ENCODE data around the gene ARHGEF4. TPM values are rescaled to one million over a fixed set of nuclear protein-coding genes. Genes with fewer than 3 reads are reported as not detected.

The ARHGEF4 gene
- total RNA-seq, 2 donors from 2014 or later: 50.3 to 54.7 TPM

GRCh38 chr2:131004446-131005209 lies 167.9 kb downstream of the ARHGEF4 start:
- 87 to 94% methylated on average over 10 to 11 of the region's 11 CpGs for WGBS, 2 experiments (ENCODE audit: insufficient coverage in 1 of 2, insufficient read length in 1 of 2)
- Histone ChIP-seq H3K27ac (ENCODE audit: low read depth, low read length) (no peak overlapping the region), H3K9ac (ENCODE audit: extremely low read depth, low read length, poor library complexity, severe bottlenecking) (no peak overlapping the region), H3K4me3 (ENCODE audit: low read length) (no peak overlapping the region), H3K27me3 (ENCODE audit: control insufficient read depth, insufficient read depth, low read length, poor library complexity, severe bottlenecking) (no peaks in the 10 kb centered on the region), H3K4me1 (ENCODE audit: control insufficient read depth, insufficient read depth, low read length) (no peaks in the 10 kb centered on the region), H3K9me3 (ENCODE audit: control insufficient read depth, low read length) (no peaks in the 10 kb centered on the region), H3K36me3 (ENCODE audit: control insufficient read depth, insufficient read depth, low read length) (peaks cover 6% of the 10 kb centered on the region)
- TF ChIP-seq, protein P1, sequence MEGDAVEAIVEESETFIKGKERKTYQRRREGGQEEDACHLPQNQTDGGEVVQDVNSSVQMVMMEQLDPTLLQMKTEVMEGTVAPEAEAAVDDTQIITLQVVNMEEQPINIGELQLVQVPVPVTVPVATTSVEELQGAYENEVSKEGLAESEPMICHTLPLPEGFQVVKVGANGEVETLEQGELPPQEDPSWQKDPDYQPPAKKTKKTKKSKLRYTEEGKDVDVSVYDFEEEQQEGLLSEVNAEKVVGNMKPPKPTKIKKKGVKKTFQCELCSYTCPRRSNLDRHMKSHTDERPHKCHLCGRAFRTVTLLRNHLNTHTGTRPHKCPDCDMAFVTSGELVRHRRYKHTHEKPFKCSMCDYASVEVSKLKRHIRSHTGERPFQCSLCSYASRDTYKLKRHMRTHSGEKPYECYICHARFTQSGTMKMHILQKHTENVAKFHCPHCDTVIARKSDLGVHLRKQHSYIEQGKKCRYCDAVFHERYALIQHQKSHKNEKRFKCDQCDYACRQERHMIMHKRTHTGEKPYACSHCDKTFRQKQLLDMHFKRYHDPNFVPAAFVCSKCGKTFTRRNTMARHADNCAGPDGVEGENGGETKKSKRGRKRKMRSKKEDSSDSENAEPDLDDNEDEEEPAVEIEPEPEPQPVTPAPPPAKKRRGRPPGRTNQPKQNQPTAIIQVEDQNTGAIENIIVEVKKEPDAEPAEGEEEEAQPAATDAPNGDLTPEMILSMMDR (conservative IDR thresholded peaks at IDR 0.05): no peak
- no peaks in the 10 kb centered on the region for H3K27me3 Mint-ChIP-seq (ENCODE audit: insufficient read depth)
- H3K4me3 Mint-ChIP-seq: no peak overlapping the region
- no peaks in the 10 kb centered on the region for H3K36me3 Mint-ChIP-seq (ENCODE audit: low read depth)
- peaks cover 3% of the 10 kb centered on the region for H3K4me1 Mint-ChIP-seq
- H3K27ac Mint-ChIP-seq: no peak overlapping the region
- H3K9me3 Mint-ChIP-seq: no peaks in the 10 kb centered on the region
- DNase-seq: no peak

DNA sequence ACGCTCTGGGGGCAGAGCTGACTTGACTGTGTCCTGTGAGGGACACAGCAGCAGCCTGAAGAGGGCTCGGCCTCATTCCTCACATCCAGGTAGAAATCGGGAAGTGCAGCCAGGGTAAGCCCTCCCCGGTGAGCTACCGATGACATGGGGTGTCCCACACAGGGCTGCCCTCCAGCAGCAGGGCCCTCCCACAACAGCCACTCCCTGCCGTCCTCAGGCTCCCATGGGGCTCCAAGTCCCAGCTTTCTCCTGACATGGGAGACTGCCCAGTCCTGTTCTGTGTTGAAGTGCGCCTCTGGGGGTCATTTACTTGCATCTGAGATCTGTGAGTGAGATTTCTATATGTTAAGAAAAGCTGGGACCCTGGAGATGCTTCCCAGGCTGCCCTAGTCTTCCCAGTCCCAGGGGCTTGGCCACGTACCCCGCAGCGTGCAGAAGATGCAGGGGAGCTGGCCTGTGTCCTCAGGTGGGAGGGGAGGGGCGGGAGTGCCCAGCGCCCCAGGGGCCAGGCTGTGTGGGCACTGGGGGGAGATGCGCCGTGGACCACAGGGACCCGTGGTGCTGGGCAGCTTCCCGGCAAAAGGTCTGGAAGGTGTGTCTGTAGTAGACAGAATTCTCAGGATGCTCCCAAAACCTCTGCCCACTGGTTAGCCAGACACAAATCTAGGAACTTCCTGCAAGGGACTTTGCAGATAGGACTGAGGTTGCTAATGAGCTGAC lies 168.7 kb downstream of the ARHGEF4 start:
- Histone ChIP-seq H3K27me3 (ENCODE audit: control insufficient read depth, insufficient read depth, low read length, poor library complexity, severe bottlenecking) (no peaks in the 10 kb centered on the region), H3K9ac (ENCODE audit: extremely low read depth, low read length, poor library complexity, severe bottlenecking) (no peak overlapping the region), H3K4me3 (ENCODE audit: low read length) (no peak overlapping the region), H3K9me3 (ENCODE audit: control insufficient read depth, low read length) (no peaks in the 10 kb centered on the region), H3K4me1 (ENCODE audit: control insufficient read depth, insufficient read depth, low read length) (no peaks in the 10 kb centered on the region), H3K27ac (ENCODE audit: low read depth, low read length) (no peak overlapping the region), H3K36me3 (ENCODE audit: control insufficient read depth, insufficient read depth, low read length) (peaks cover 6% of the 10 kb centered on the region)
- TF ChIP-seq, protein P1 (conservative IDR thresholded peaks at IDR 0.05): no peak
- 91 to 98% methylated on average over 5 to 16 of the region's 16 CpGs for WGBS, 2 experiments (ENCODE audit: insufficient coverage in 1 of 2, insufficient read length in 1 of 2)
- no peak overlapping the region for H3K27ac Mint-ChIP-seq
- H3K4me1 Mint-ChIP-seq: peaks cover 3% of the 10 kb centered on the region
- no peak for DNase-seq
- H3K9me3 Mint-ChIP-seq: no peaks in the 10 kb centered on the region
- H3K4me3 Mint-ChIP-seq: no peak overlapping the region
- H3K27me3 Mint-ChIP-seq (ENCODE audit: insufficient read depth): no peaks in the 10 kb centered on the region
- H3K36me3 Mint-ChIP-seq (ENCODE audit: low read depth): no peaks in the 10 kb centered on the region

DNA sequence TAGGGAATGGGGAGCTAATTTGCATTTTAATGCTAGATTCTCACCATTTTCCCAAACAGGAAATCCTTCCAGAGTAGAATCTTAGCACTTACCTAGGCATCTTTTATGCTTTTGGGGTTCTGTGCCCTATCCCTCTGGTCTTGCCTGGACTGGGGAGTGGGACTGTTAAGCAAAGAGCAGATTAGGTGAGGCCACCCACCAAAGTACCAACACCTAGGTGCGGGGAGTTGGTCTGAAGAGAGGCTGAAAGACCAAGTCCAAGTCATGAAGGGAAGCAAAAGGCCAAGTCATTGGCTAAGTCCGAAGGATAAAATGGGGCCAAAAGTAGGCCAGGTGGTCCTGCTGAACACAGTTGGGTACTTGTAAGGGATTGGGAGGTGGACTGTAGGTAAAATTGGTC lies 169.8 kb downstream of the ARHGEF4 start:
- H3K4me3 Mint-ChIP-seq: no peak overlapping the region
- H3K36me3 Mint-ChIP-seq (ENCODE audit: low read depth): no peaks in the 10 kb centered on the region

More for the DNA sequence above, 169.8 kb downstream of the ARHGEF4 start:
- Histone ChIP-seq H3K9me3 (ENCODE audit: control insufficient read depth, low read length) (no peaks in the 10 kb centered on the region), H3K27ac (ENCODE audit: low read depth, low read length) (no peak overlapping the region), H3K36me3 (ENCODE audit: control insufficient read depth, insufficient read depth, low read length) (peaks cover 3% of the 10 kb centered on the region), H3K9ac (ENCODE audit: extremely low read depth, low read length, poor library complexity, severe bottlenecking) (no peak overlapping the region), H3K27me3 (ENCODE audit: control insufficient read depth, insufficient read depth, low read length, poor library complexity, severe bottlenecking) (no peaks in the 10 kb centered on the region), H3K4me1 (ENCODE audit: control insufficient read depth, insufficient read depth, low read length) (no peaks in the 10 kb centered on the region), H3K4me3 (ENCODE audit: low read length) (no peak overlapping the region)
- DNase-seq: peak; percentile 25
- H3K9me3 Mint-ChIP-seq: no peaks in the 10 kb centered on the region
- TF ChIP-seq, protein P1 (conservative IDR thresholded peaks at IDR 0.05): no peak
- H3K27me3 Mint-ChIP-seq (ENCODE audit: insufficient read depth): no peaks in the 10 kb centered on the region
- WGBS, 2 experiments (ENCODE audit: insufficient coverage in 1 of 2, insufficient read length in 1 of 2): 93% methylated on average over 2 of the region's 2 CpGs; no CpG with 5 or more reads in 1 of the 2 experiments
- H3K4me1 Mint-ChIP-seq: peaks cover 7% of the 10 kb centered on the region
- H3K27ac Mint-ChIP-seq: no peak overlapping the region
